ENCODE data around the gene DAAM2. TPM values are rescaled to one million over a fixed set of nuclear protein-coding genes. Genes with fewer than 3 reads are reported as not detected.

Gene DAAM2
- total RNA-seq, 2 experiments from 2014 or later, result not detected

GRCh38 chr6:39892490-39893129 lies 100.4 kb downstream of the DAAM2 start:
- Mint-ChIP-seq H3K27ac (no peak overlapping the region), H3K9me3 (no peaks in the 10 kb centered on the region), H3K4me3 (no peak overlapping the region), H3K36me3 (ENCODE audit: low read depth) (no peaks in the 10 kb centered on the region), H3K27me3 (peaks cover 5% of the 10 kb centered on the region), H3K4me1 (no peaks in the 10 kb centered on the region)
- CTCF ChIA-PET, result interaction anchor here (0.7 to 1.3 kb wide), 2 partner anchors 9 to 33 kb away, joined by 3 read pairs; no protein-coding TSS in a partner anchor
- DNase-seq, result no peak
- POLR2A ChIA-PET, result no interaction called here

GRCh38 chr6:39893286-39893685 lies 101.1 kb downstream of the DAAM2 start:
- CTCF ChIA-PET, result interaction anchor here (0.7 to 1.3 kb wide), 3 partner anchors 9 to 33 kb away, joined by 3 read pairs; no protein-coding TSS in a partner anchor
- peaks cover 5% of the 10 kb centered on the region for H3K27me3 Mint-ChIP-seq
- no peaks in the 10 kb centered on the region for H3K9me3 Mint-ChIP-seq

GRCh38 chr6:39896701-39897100 lies 104.5 kb downstream of the DAAM2 start:
- Mint-ChIP-seq H3K9me3 (no peaks in the 10 kb centered on the region), H3K27me3 (peaks cover 2% of the 10 kb centered on the region), H3K36me3 (ENCODE audit: low read depth) (no peaks in the 10 kb centered on the region), H3K4me3 (no peak overlapping the region), H3K4me1 (no peaks in the 10 kb centered on the region), H3K27ac (no peak overlapping the region)
- ChIA-PET POLR2A (no interaction called here), CTCF (no interaction called here)
- DNase-seq, result no peak

More at GRCh38 chr6:39893286-39893685, 101.1 kb downstream of the DAAM2 start:
- no peak for DNase-seq
- Mint-ChIP-seq H3K4me3 (no peak overlapping the region), H3K36me3 (ENCODE audit: low read depth) (no peaks in the 10 kb centered on the region), H3K27ac (no peak overlapping the region), H3K4me1 (no peaks in the 10 kb centered on the region)
- POLR2A ChIA-PET, result no interaction called here

GRCh38 chr6:39897698-39898097 lies 105.5 kb downstream of the DAAM2 start:
- H3K9me3 Mint-ChIP-seq, result no peaks in the 10 kb centered on the region
- no peak overlapping the region for H3K4me3 Mint-ChIP-seq
- no peak for DNase-seq
- H3K36me3 Mint-ChIP-seq (ENCODE audit: low read depth), result no peaks in the 10 kb centered on the region
- no peak overlapping the region for H3K27ac Mint-ChIP-seq
- ChIA-PET POLR2A (no interaction called here), CTCF (no interaction called here)
- H3K27me3 Mint-ChIP-seq, result no peaks in the 10 kb centered on the region
- H3K4me1 Mint-ChIP-seq, result no peaks in the 10 kb centered on the region

- no peaks in the 10 kb centered on the region for H3K4me1 Mint-ChIP-seq
- H3K4me3 Mint-ChIP-seq, result no peak overlapping the region
- no peak for DNase-seq
- ChIA-PET CTCF (interaction anchor here (2.4 kb wide), 1 partner anchor 12 kb away, joined by 5 read pairs; no protein-coding TSS in a partner anchor), POLR2A (no interaction called here)
- H3K27ac Mint-ChIP-seq, result no peak overlapping the region
- H3K27me3 Mint-ChIP-seq, result no peaks in the 10 kb centered on the region
- H3K36me3 Mint-ChIP-seq (ENCODE audit: low read depth), result no peaks in the 10 kb centered on the region
- H3K9me3 Mint-ChIP-seq, result no peaks in the 10 kb centered on the region
Observed at GRCh38 chr6:39898625-39899024, 106.4 kb downstream of the DAAM2 start.

- no peaks in the 10 kb centered on the region for H3K36me3 Mint-ChIP-seq (ENCODE audit: low read depth)
- H3K27ac Mint-ChIP-seq, result no peak overlapping the region
- ChIA-PET CTCF (interaction anchor here (0.6 to 2.4 kb wide), 2 partner anchors 11 to 19 kb away, joined by 3 to 5 read pairs; no protein-coding TSS in a partner anchor), POLR2A (no interaction called here)
- no peak for DNase-seq
- H3K9me3 Mint-ChIP-seq, result no peaks in the 10 kb centered on the region
- H3K4me1 Mint-ChIP-seq, result no peaks in the 10 kb centered on the region
- no peaks in the 10 kb centered on the region for H3K27me3 Mint-ChIP-seq
- H3K4me3 Mint-ChIP-seq, result no peak overlapping the region
Observed at GRCh38 chr6:39899554-39900295, 107.5 kb downstream of the DAAM2 start.

GRCh38 chr6:39901116-39901655 lies 109.0 kb downstream of the DAAM2 start:
- DNase-seq, result no peak
- POLR2A ChIA-PET, result no interaction called here
- H3K4me1 Mint-ChIP-seq, result no peaks in the 10 kb centered on the region

GRCh38 chr6:39901670-39902069 lies 109.5 kb downstream of the DAAM2 start:
- DNase-seq, result no peak
- Mint-ChIP-seq H3K27me3 (no peaks in the 10 kb centered on the region), H3K4me3 (no peak overlapping the region), H3K27ac (no peak overlapping the region), H3K4me1 (no peaks in the 10 kb centered on the region), H3K36me3 (ENCODE audit: low read depth) (no peaks in the 10 kb centered on the region), H3K9me3 (no peaks in the 10 kb centered on the region)
- CTCF ChIA-PET, result interaction anchor here (0.8 kb wide), 1 partner anchor 8 kb away, joined by 3 read pairs; no protein-coding TSS in a partner anchor
- POLR2A ChIA-PET, result no interaction called here

More at GRCh38 chr6:39901116-39901655, 109.0 kb downstream of the DAAM2 start:
- Mint-ChIP-seq H3K27ac (no peak overlapping the region), H3K27me3 (no peaks in the 10 kb centered on the region), H3K4me3 (no peak overlapping the region), H3K9me3 (no peaks in the 10 kb centered on the region), H3K36me3 (ENCODE audit: low read depth) (no peaks in the 10 kb centered on the region)
- CTCF ChIA-PET, result interaction anchor here (2.4 kb wide), 1 partner anchor 9 kb away, joined by 5 read pairs; no protein-coding TSS in a partner anchor

- no peak overlapping the region for H3K4me3 Mint-ChIP-seq
- H3K36me3 Mint-ChIP-seq (ENCODE audit: low read depth), result no peaks in the 10 kb centered on the region
- H3K27me3 Mint-ChIP-seq, result no peaks in the 10 kb centered on the region
- CTCF ChIA-PET, result interaction anchor here (0.8 kb wide), 1 partner anchor 9 kb away, joined by 3 read pairs; no protein-coding TSS in a partner anchor
- H3K9me3 Mint-ChIP-seq, result no peaks in the 10 kb centered on the region
- no peak overlapping the region for H3K27ac Mint-ChIP-seq
- POLR2A ChIA-PET, result no interaction called here
- no peak for DNase-seq
- no peaks in the 10 kb centered on the region for H3K4me1 Mint-ChIP-seq
Observed at GRCh38 chr6:39902136-39902535, 110.0 kb downstream of the DAAM2 start.

- Mint-ChIP-seq H3K4me3 (no peak overlapping the region), H3K36me3 (ENCODE audit: low read depth) (no peaks in the 10 kb centered on the region), H3K4me1 (no peaks in the 10 kb centered on the region), H3K9me3 (no peaks in the 10 kb centered on the region), H3K27ac (no peak overlapping the region), H3K27me3 (no peaks in the 10 kb centered on the region)
- ChIA-PET POLR2A (no interaction called here), CTCF (no interaction called here)
- DNase-seq, result no peak
Observed at GRCh38 chr6:39902786-39903465, 110.8 kb downstream of the DAAM2 start.

GRCh38 chr6:39903656-39904055 lies 111.5 kb downstream of the DAAM2 start:
- no peak for DNase-seq
- Mint-ChIP-seq H3K27me3 (no peaks in the 10 kb centered on the region), H3K4me1 (no peaks in the 10 kb centered on the region), H3K9me3 (no peaks in the 10 kb centered on the region), H3K36me3 (ENCODE audit: low read depth) (no peaks in the 10 kb centered on the region), H3K27ac (no peak overlapping the region), H3K4me3 (no peak overlapping the region)
- POLR2A ChIA-PET, result no interaction called here
- CTCF ChIA-PET, result no interaction called here

GRCh38 chr6:39904946-39905639 lies 112.9 kb downstream of the DAAM2 start:
- Mint-ChIP-seq H3K27me3 (no peaks in the 10 kb centered on the region), H3K9me3 (no peaks in the 10 kb centered on the region), H3K36me3 (ENCODE audit: low read depth) (no peaks in the 10 kb centered on the region), H3K27ac (no peak overlapping the region), H3K4me3 (no peak overlapping the region), H3K4me1 (no peaks in the 10 kb centered on the region)
- ChIA-PET POLR2A (no interaction called here), CTCF (interaction anchor here (0.8 to 1.2 kb wide), 2 partner anchors 14 to 28 kb away, joined by 3 to 4 read pairs; no protein-coding TSS in a partner anchor)
- DNase-seq, result no peak

All from activated CD4-positive, alpha-beta T cell treated with anti-CD3 and anti-CD28 coated beads, Interleukin-2, amount 10 ng/mL, durations not matched to agents 7 days and 5 days (primary cell).